Psoas muscle (tissue), 8 donors: ENCODE data around the gene EGFL8. TPM values are rescaled to one million over a fixed set of nuclear protein-coding genes. Genes with fewer than 3 reads are reported as not detected.

ENCODE experiments used
- ATAC-seq, 4 donors: fragments of 200-7000 bp; cut with Tn5 transposase; one replicate each; pipeline ENCODE4 v1.9.1; 2020; ENCODE audit warnings: moderate library complexity in 3 of 4, mild to moderate bottlenecking in 2 of 4
- DNase-seq, 2 donors: peaks; one replicate each; pipeline ENCODE4 v3.0.0-alpha.2; 2020
- H3K27ac ChIP-seq: fragments of 200-600 bp; one replicate; pipeline ENCODE4 v1.8.0; 2022
- H3K27me3 ChIP-seq, 3 donors: fragments of 200-600 bp in 1 of 3; one replicate each; pipeline versions ENCODE4 v1.6.1 to v1.8.0; 2013 to 2022; ENCODE audit warnings: low read length in 2 of 3, mild to moderate bottlenecking in 2 of 3, moderate library complexity in 1 of 3; ENCODE audit not compliant: insufficient read depth in 3 of 3
- H3K36me3 ChIP-seq, 2 donors: fragments of 200-600 bp in 1 of 2; one replicate each; pipeline versions ENCODE4 v1.6.1 to v1.8.0; 2013 to 2022; ENCODE audit warnings: low read depth in 1 of 2, mild to moderate bottlenecking in 1 of 2, moderate library complexity in 1 of 2; ENCODE audit not compliant: insufficient read depth in 1 of 2
- H3K4me1 ChIP-seq: fragments of 200-600 bp; one replicate; pipeline ENCODE4 v1.8.0; 2022
- H3K4me3 ChIP-seq: fragments of 200-600 bp; one replicate; pipeline ENCODE4 v1.8.0; 2022; ENCODE audit warnings: mild to moderate bottlenecking
- H3K9me3 ChIP-seq: fragments of 200-600 bp; one replicate; pipeline ENCODE4 v1.8.0; 2022
- WGBS, 3 donors: extraction: QIAGEN DNeasy Blood & Tissue Kit; methylation state at CpG; one replicate each; pipeline versions ENCODE4 v1.1.6 to v1.1.7; 2013; 5-methylcytosine and 5-hydroxymethylcytosine counted together
- intact Hi-C, 2 donors: fragments of 100-400 bp; cut with DNase I; formaldehyde crosslinking; loops; one replicate each; pipeline versions ENCODE4 v1.11.0 to v1.14.2; 2022
- polyA plus RNA-seq, 3 donors: library from polyadenylated mRNA; stranded (reverse); fragments of 200-250 nt; gene quantifications; one replicate each; pipeline ENCODE4 v1.2.3, GENCODE V29; 2013
- total RNA-seq, 4 donors: library from RNA; stranded (reverse); fragmentation: NEBNext Ultra II Directional in 2 of 4; extraction: Animal tissue kit (Norgen Biotek cat#: 25700) in 2 of 4; gene quantifications; one replicate each; pipeline versions ENCODE4 v1.2.1 to v1.2.4, GENCODE V29; 2021 to 2023
- TF ChIP-seq, protein P1 (sequence below): fragments of 200-600 bp; IDR thresholded peaks from one replicate; pipeline ENCODE4 v1.8.0; 2022; ENCODE audit warnings: antibody characterized with exemption
- donor health status: healthy with polysubstance abuse.
- donor health status: DM: no; HTN: no; CAD: no; lungs with moderate emphysema.
- donor health status: Bipolar disorder and iron deficiency.
- donor health status: healthy.
- donor health status: DM: yes; HTN: yes; CAD: no.
- donor health status: DM: no; HTN: no; CAD: no.
- donor health status: DM: no; HTN: no; CAD: no.
- donor health status: DM: yes; HTN: yes; CAD: no.

Gene EGFL8
- total and polyA plus RNA-seq, 7 donors, result 2.0 to 7.0 (median 3.6) TPM

DNA sequence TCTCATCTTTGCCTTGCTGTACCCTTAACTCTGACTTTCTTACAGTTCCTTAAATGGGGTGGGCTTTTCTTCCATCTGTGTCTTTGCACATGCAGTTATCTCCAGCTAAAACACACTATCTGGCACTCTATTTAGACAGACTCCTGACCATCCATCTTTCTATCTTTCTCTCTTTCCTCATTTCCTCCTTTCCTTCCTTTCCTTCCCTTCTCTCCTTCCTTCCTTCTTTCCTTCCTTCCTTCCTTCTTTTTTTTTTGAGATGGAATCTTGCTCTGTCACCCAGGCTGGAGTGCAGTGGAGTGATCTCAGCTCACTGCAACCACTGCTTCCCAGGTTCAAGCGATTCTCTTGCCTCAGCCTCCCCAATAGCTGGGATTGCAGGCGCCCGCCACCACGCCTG lies 51.2 kb downstream of the EGFL8 start:
- ATAC-seq (no peak), DNase-seq (no peak)
- TF ChIP-seq, protein P1, sequence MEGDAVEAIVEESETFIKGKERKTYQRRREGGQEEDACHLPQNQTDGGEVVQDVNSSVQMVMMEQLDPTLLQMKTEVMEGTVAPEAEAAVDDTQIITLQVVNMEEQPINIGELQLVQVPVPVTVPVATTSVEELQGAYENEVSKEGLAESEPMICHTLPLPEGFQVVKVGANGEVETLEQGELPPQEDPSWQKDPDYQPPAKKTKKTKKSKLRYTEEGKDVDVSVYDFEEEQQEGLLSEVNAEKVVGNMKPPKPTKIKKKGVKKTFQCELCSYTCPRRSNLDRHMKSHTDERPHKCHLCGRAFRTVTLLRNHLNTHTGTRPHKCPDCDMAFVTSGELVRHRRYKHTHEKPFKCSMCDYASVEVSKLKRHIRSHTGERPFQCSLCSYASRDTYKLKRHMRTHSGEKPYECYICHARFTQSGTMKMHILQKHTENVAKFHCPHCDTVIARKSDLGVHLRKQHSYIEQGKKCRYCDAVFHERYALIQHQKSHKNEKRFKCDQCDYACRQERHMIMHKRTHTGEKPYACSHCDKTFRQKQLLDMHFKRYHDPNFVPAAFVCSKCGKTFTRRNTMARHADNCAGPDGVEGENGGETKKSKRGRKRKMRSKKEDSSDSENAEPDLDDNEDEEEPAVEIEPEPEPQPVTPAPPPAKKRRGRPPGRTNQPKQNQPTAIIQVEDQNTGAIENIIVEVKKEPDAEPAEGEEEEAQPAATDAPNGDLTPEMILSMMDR, result no peak
- H3K27ac ChIP-seq, result no peak overlapping the region
- no peak overlapping the region for H3K4me3 ChIP-seq
- H3K36me3 ChIP-seq, result peaks cover 0 to 4% of the 10 kb centered on the region in 2 donors
- no peaks in the 10 kb centered on the region for H3K27me3 ChIP-seq
- no peaks in the 10 kb centered on the region for H3K9me3 ChIP-seq
- no peaks in the 10 kb centered on the region for H3K4me1 ChIP-seq
- 92 to 98% (median 96%) methylated on average over 4 of the region's 4 CpGs for WGBS, 3 donors
- intact Hi-C loops, result no loop called here

DNA sequence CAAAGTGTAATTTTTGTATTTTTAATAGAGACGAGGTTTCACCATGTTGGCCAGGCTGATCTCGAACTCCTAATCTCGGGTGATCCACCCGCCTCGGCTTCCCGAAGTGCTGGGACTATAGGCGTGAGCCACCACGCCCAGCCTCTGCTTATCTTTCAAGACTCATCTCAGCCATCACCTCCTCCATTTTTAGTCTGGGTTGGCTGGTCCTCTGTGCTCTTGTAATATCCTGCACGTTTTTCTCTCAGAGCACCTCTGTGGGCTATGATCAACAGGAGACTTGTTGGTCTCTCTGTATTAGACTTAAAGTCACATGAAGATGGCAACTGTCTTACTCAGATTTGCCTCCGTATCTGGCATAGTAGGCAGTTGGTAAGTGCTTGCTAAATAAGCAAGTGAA lies 51.9 kb downstream of the EGFL8 start:
- DNase-seq, result no peak
- no peaks in the 10 kb centered on the region for H3K9me3 ChIP-seq
- ATAC-seq, result no peak
- TF ChIP-seq, protein P1, result no peak
- H3K4me1 ChIP-seq, result no peaks in the 10 kb centered on the region
- peaks cover 0 to 4% of the 10 kb centered on the region in 2 donors for H3K36me3 ChIP-seq
- no peak overlapping the region for H3K27ac ChIP-seq
- intact Hi-C loops, result no loop called here
- WGBS, 3 donors, result 82 to 86% (median 86%) methylated on average over 10 of the region's 10 CpGs
- H3K4me3 ChIP-seq, result no peak overlapping the region
- peaks cover 0 to 4% (median 0%) of the 10 kb centered on the region in 3 donors for H3K27me3 ChIP-seq

DNA sequence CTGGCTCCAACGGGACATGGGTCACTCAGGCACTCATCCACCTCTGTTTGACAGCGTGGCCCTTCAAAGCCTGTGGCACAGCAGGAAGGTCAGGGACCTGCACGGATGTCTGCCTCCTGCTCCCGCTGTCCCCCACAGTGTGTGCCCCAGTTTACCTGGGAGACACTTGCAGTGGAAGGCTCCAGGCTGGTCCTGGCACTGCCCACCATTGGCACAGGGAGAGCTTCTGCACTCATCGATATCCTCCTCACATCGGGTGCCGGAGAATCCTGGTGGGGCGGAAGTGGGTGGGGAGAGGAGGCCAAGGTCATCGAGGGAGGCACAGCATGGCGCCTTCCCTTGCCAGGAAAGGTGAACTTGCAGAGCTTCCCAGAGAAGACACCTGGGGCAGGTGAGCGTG lies 52.6 kb downstream of the EGFL8 start:
- Histone ChIP-seq H3K4me1 (no peaks in the 10 kb centered on the region), H3K27me3 (peaks cover 0 to 4% (median 0%) of the 10 kb centered on the region in 3 donors), H3K9me3 (no peaks in the 10 kb centered on the region), H3K36me3 (peaks cover 0 to 4% of the 10 kb centered on the region in 2 donors), H3K4me3 (no peak overlapping the region), H3K27ac (no peak overlapping the region)
- DNase-seq (no peak), ATAC-seq (no peak)
- 84 to 86% (median 85%) methylated on average over 11 of the region's 11 CpGs for WGBS, 3 donors
- TF ChIP-seq, protein P1, result no peak
- intact Hi-C loops, result no loop called here

Other genes with a start within 250 kb of the EGFL8 start
- 1 to 10 TPM; 1.5 to 5.5 (median 3.5) TPM for gene C2, start 236.9 kb upstream of the EGFL8 start, total RNA-seq
- 1 to 10 TPM in 1 of 3 donors, under 1 TPM in 2; 0.77 to 1.2 (median 0.99) TPM for gene C2, start 236.9 kb upstream of the EGFL8 start, polyA plus RNA-seq
- 1 to 10 TPM; 2.5 to 5.8 (median 3.4) TPM for gene CFB, start 218.5 kb upstream of the EGFL8 start, total RNA-seq
- gene CFB, start 218.5 kb upstream of the EGFL8 start, polyA plus RNA-seq, result 1 to 10 TPM; 1.6 to 2.3 (median 1.8) TPM
- gene NELFE, start 205.6 kb upstream of the EGFL8 start, total RNA-seq, result 10 to 100 TPM; 47.2 to 52.3 (median 48.7) TPM
- 10 to 100 TPM; 44.3 to 86.9 (median 85.4) TPM for gene NELFE, start 205.6 kb upstream of the EGFL8 start, polyA plus RNA-seq
- 10 to 100 TPM; 27.9 to 31.0 (median 29.2) TPM for gene SKIC2, start 205.4 kb upstream of the EGFL8 start, total RNA-seq
- gene SKIC2, start 205.4 kb upstream of the EGFL8 start, polyA plus RNA-seq, result 10 to 100 TPM; 26.9 to 36.6 (median 31.8) TPM
- gene DXO, start 192.5 kb upstream of the EGFL8 start, total RNA-seq, result 10 to 100 TPM in 2 of 4 donors, 1 to 10 TPM in 2; 7.4 to 12.9 (median 9.9) TPM
- 10 to 100 TPM in 1 of 3 donors, 1 to 10 TPM in 2; 8.0 to 20.6 (median 9.2) TPM for gene DXO, start 192.5 kb upstream of the EGFL8 start, polyA plus RNA-seq
- 10 to 100 TPM in 3 of 4 donors, 1 to 10 TPM in 1; 5.6 to 13.2 (median 10.9) TPM for gene C4A, start 182.5 kb upstream of the EGFL8 start, total RNA-seq
- gene C4A, start 182.5 kb upstream of the EGFL8 start, polyA plus RNA-seq, result 1 to 10 TPM; 3.0 to 3.2 (median 3.1) TPM
- gene C4B, start 149.8 kb upstream of the EGFL8 start, total RNA-seq, result 10 to 100 TPM in 1 of 4 donors, 1 to 10 TPM in 3; 5.6 to 12.6 (median 9.4) TPM
- 1 to 10 TPM; 2.6 to 3.3 (median 2.7) TPM for gene C4B, start 149.8 kb upstream of the EGFL8 start, polyA plus RNA-seq
- 1 to 10 TPM in 1 of 4 donors, under 1 TPM in 1, not detected in 2; 0.19 to 9.9 TPM for gene CYP21A2, start 126.2 kb upstream of the EGFL8 start, total RNA-seq
- gene CYP21A2, start 126.2 kb upstream of the EGFL8 start, polyA plus RNA-seq, result under 1 TPM in 2 of 3 donors, not detected in 1; 0.05 to 0.10 TPM
- gene TNXB, start 55.3 kb upstream of the EGFL8 start, total RNA-seq, result 10 to 100 TPM; 14.5 to 26.1 (median 23.9) TPM
- gene TNXB, start 55.3 kb upstream of the EGFL8 start, polyA plus RNA-seq, result 10 to 100 TPM in 1 of 3 donors, 1 to 10 TPM in 2; 7.0 to 13.6 (median 9.1) TPM
- gene ATF6B, start 36.3 kb upstream of the EGFL8 start, total RNA-seq, result 10 to 100 TPM; 17.2 to 23.8 (median 19.9) TPM
- 10 to 100 TPM; 13.0 to 35.2 (median 15.1) TPM for gene ATF6B, start 36.3 kb upstream of the EGFL8 start, polyA plus RNA-seq
- 1 to 10 TPM; 2.1 to 4.3 (median 4.1) TPM for gene FKBPL, start 34.3 kb upstream of the EGFL8 start, total RNA-seq
- gene FKBPL, start 34.3 kb upstream of the EGFL8 start, polyA plus RNA-seq, result 10 to 100 TPM in 1 of 3 donors, 1 to 10 TPM in 2; 8.2 to 12.2 (median 9.9) TPM
- under 1 TPM; 0.08 to 0.51 (median 0.16) TPM for gene PRRT1, start 12.7 kb upstream of the EGFL8 start, total RNA-seq
- gene PRRT1, start 12.7 kb upstream of the EGFL8 start, polyA plus RNA-seq, result under 1 TPM; 0.22 to 0.28 (median 0.26) TPM
- gene PPT2, start 10.5 kb upstream of the EGFL8 start, total RNA-seq, result 10 to 100 TPM; 11.3 to 15.1 (median 14.0) TPM
- 10 to 100 TPM; 12.5 to 28.3 (median 18.0) TPM for gene PPT2, start 10.5 kb upstream of the EGFL8 start, polyA plus RNA-seq
- gene AGPAT1, start 11.5 kb downstream of the EGFL8 start, total RNA-seq, result 10 to 100 TPM; 36.8 to 59.8 (median 47.7) TPM
- 10 to 100 TPM; 35.0 to 77.8 (median 38.0) TPM for gene AGPAT1, start 11.5 kb downstream of the EGFL8 start, polyA plus RNA-seq
- 10 to 100 TPM; 52.0 to 91.1 (median 57.0) TPM for gene RNF5, start 13.8 kb downstream of the EGFL8 start, total RNA-seq
- gene RNF5, start 13.8 kb downstream of the EGFL8 start, polyA plus RNA-seq, result 100 to 1,000 TPM; 110 to 122 (median 113) TPM
- gene AGER, start 19.7 kb downstream of the EGFL8 start, total RNA-seq, result 1 to 10 TPM in 3 of 4 donors, under 1 TPM in 1; 0.85 to 2.0 (median 1.4) TPM
- gene AGER, start 19.7 kb downstream of the EGFL8 start, polyA plus RNA-seq, result 1 to 10 TPM in 1 of 3 donors, under 1 TPM in 2; 0.79 to 1.7 (median 0.91) TPM
- gene PBX2, start 25.6 kb downstream of the EGFL8 start, total RNA-seq, result 10 to 100 TPM; 36.1 to 46.7 (median 37.5) TPM
- gene PBX2, start 25.6 kb downstream of the EGFL8 start, polyA plus RNA-seq, result 10 to 100 TPM; 20.4 to 27.4 (median 22.1) TPM
- gene GPSM3, start 28.0 kb downstream of the EGFL8 start, total RNA-seq, result 1 to 10 TPM; 1.7 to 5.1 (median 3.5) TPM
- 1 to 10 TPM; 1.5 to 2.7 (median 2.6) TPM for gene GPSM3, start 28.0 kb downstream of the EGFL8 start, polyA plus RNA-seq
- gene NOTCH4, start 59.5 kb downstream of the EGFL8 start, total RNA-seq, result 10 to 100 TPM; 11.3 to 16.6 (median 13.7) TPM
- 10 to 100 TPM in 2 of 3 donors, 1 to 10 TPM in 1; 9.7 to 19.5 (median 10.4) TPM for gene NOTCH4, start 59.5 kb downstream of the EGFL8 start, polyA plus RNA-seq
- not detected for gene TSBP1, start 207.3 kb downstream of the EGFL8 start, total RNA-seq
- not detected for gene TSBP1, start 207.3 kb downstream of the EGFL8 start, polyA plus RNA-seq
- not detected for gene BTNL2, start 242.6 kb downstream of the EGFL8 start, total RNA-seq
- gene BTNL2, start 242.6 kb downstream of the EGFL8 start, polyA plus RNA-seq, result not detected